ENCODE results near the gene IRGC.
A peak's percentile ranks its signal among the peaks of the same experiment; 100 is the strongest.

The IRGC gene

GRCh38 chr19:43752287-43752875, 36.5 kb downstream of the IRGC start:
- TF ChIP-seq EGR1 (IDR thresholded peaks at IDR 0.05) (no peak), CEBPB (IDR thresholded peaks at IDR 0.05) (no peak), USF1 (IDR thresholded peaks at IDR 0.05) (no peak), EP300 (IDR thresholded peaks at IDR 0.05; ENCODE audit: borderline replicate concordance) (no peak)

GRCh38 chr19:43754253-43754502, 38.3 kb downstream of the IRGC start:
- TF ChIP-seq CEBPB (IDR thresholded peaks at IDR 0.05) (no peak), RAD21 (IDR thresholded peaks at IDR 0.05; ENCODE audit: low read depth) (no peak), NFIC (IDR thresholded peaks at IDR 0.05) (no peak), TEAD4 (IDR thresholded peaks at IDR 0.05) (no peak), REST (IDR thresholded peaks at IDR 0.05; ENCODE audit: low read depth) (no peak), EP300 (IDR thresholded peaks at IDR 0.05; ENCODE audit: borderline replicate concordance) (no peak), YY1 (IDR thresholded peaks at IDR 0.05; ENCODE audit: low read depth) (no peak), CREB1 (IDR thresholded peaks at IDR 0.05; ENCODE audit: low read depth) (no peak), MAX (IDR thresholded peaks at IDR 0.05) (no peak), ZBTB7A (IDR thresholded peaks at IDR 0.05; ENCODE audit: low read depth) (no peak), EGR1 (IDR thresholded peaks at IDR 0.05) (no peak), TCF12 (IDR thresholded peaks at IDR 0.05; ENCODE audit: low read depth) (no peak), FOXM1 (IDR thresholded peaks at IDR 0.05; ENCODE audit: borderline replicate concordance, low read depth) (no peak), USF1 (IDR thresholded peaks at IDR 0.05) (no peak), TAF1 (IDR thresholded peaks at IDR 0.05; ENCODE audit: low read depth) (no peak)

- TF ChIP-seq TCF12 (IDR thresholded peaks at IDR 0.05; ENCODE audit: low read depth) (no peak), YY1 (IDR thresholded peaks at IDR 0.05; ENCODE audit: low read depth) (peak; percentile 88), USF1 (IDR thresholded peaks at IDR 0.05) (peak; percentile 45; the same call in 1 of the 2 replicates), TAF1 (IDR thresholded peaks at IDR 0.05; ENCODE audit: low read depth) (peak; percentile 53), CREB1 (IDR thresholded peaks at IDR 0.05; ENCODE audit: low read depth) (no peak), RAD21 (IDR thresholded peaks at IDR 0.05; ENCODE audit: low read depth) (no peak), REST (IDR thresholded peaks at IDR 0.05; ENCODE audit: low read depth) (no peak), TEAD4 (IDR thresholded peaks at IDR 0.05) (peak; percentile 67), EGR1 (IDR thresholded peaks at IDR 0.05) (peak; percentile 21; the same call in 1 of the 2 replicates), NFIC (IDR thresholded peaks at IDR 0.05) (peak; percentile 65; the same call in 1 of the 2 replicates), CEBPB (IDR thresholded peaks at IDR 0.05) (no peak), FOXM1 (IDR thresholded peaks at IDR 0.05; ENCODE audit: borderline replicate concordance, low read depth) (no peak), MAX (IDR thresholded peaks at IDR 0.05) (peak; percentile 59), ZBTB7A (IDR thresholded peaks at IDR 0.05; ENCODE audit: low read depth) (0 out of 2 replicates have a peak, but pooled peaks have one; percentile 54), EP300 (IDR thresholded peaks at IDR 0.05; ENCODE audit: borderline replicate concordance) (no peak)
Measured at GRCh38 chr19:43754503-43755255, 38.8 kb downstream of the IRGC start, which contains the start of gene SMG9. Gene SMG9, minus strand, starts transcription at chr19:43754962. Its CDS starts 4,221 bp downstream, at chr19:43750741.

- TF ChIP-seq RAD21 (IDR thresholded peaks at IDR 0.05; ENCODE audit: low read depth) = no peak
- TF ChIP-seq EGR1 (IDR thresholded peaks at IDR 0.05) = no peak
- peak; percentile 62 for TF ChIP-seq MAX (IDR thresholded peaks at IDR 0.05)
- 0 out of 2 replicates have a peak, but pooled peaks have one; percentile 51 for TF ChIP-seq ZBTB7A (IDR thresholded peaks at IDR 0.05; ENCODE audit: low read depth)
- peak; percentile 89 for TF ChIP-seq NFIC (IDR thresholded peaks at IDR 0.05)
- TF ChIP-seq USF1 (IDR thresholded peaks at IDR 0.05) = no peak
- TF ChIP-seq EP300 (IDR thresholded peaks at IDR 0.05; ENCODE audit: borderline replicate concordance) = peak; percentile 43; the same call in 1 of the 2 replicates
Measured at GRCh38 chr19:43755256-43755801, 39.5 kb downstream of the IRGC start.
